GM23338 (cell line): ENCODE measurements around the gene MEGF6. TPM values are rescaled to one million over a fixed set of nuclear protein-coding genes. Genes with fewer than 3 reads are reported as not detected.

Experiments
- ATAC-seq: fragments of 200-7000 bp; cut with Tn5 transposase; 3 replicates; pipeline ENCODE4 v1.9.1; 2020
- DNase-seq: peaks from one replicate; pipeline ENCODE4 v3.0.0-alpha.2; 2015; ENCODE audit warnings: low spot score
- H2AFZ ChIP-seq: fragments of 200-600 bp; sonication (generic); 2 replicates; pipeline ENCODE4 v1.8.0; 2016; ENCODE audit warnings: antibody characterized with exemption, mild to moderate bottlenecking, moderate library complexity
- H3F3A ChIP-seq: fragments of 200-600 bp; sonication (generic); replicated peaks from 2 replicates; pipeline ENCODE4 v1.8.0; 2017; ENCODE audit warnings: antibody characterized with exemption, mixed run types, low read depth
- H3K27ac ChIP-seq: fragments of 200-600 bp; sonication (generic); 2 replicates; pipeline ENCODE4 v1.6.1; 2016; ENCODE audit warnings: low read depth
- H3K27me3 ChIP-seq: fragments of 200-600 bp; sonication (generic); 2 replicates; pipeline ENCODE4 v1.8.0; 2016; ENCODE audit warnings: mild to moderate bottlenecking, mixed run types, moderate library complexity; ENCODE audit not compliant: insufficient read depth
- H3K36me3 ChIP-seq: fragments of 200-600 bp; sonication (generic); 2 replicates; pipeline ENCODE4 v1.8.0; 2016; ENCODE audit warnings: mild to moderate bottlenecking; ENCODE audit not compliant: insufficient read depth
- H3K4me1 ChIP-seq: fragments of 200-600 bp; sonication (generic); 2 replicates; pipeline ENCODE4 v1.8.0; 2016; ENCODE audit warnings: mild to moderate bottlenecking, moderate library complexity; ENCODE audit not compliant: insufficient read depth
- H3K4me2 ChIP-seq: fragments of 200-600 bp; sonication (generic); 2 replicates; pipeline ENCODE4 v1.7.1; 2017; ENCODE audit warnings: mixed run types
- H3K4me3 ChIP-seq: fragments of 200-600 bp; sonication (generic); 2 replicates; pipeline ENCODE4 v1.6.1; 2016; ENCODE audit warnings: mixed run types
- H3K79me2 ChIP-seq: fragments of 200-600 bp; sonication (generic); replicated peaks from 2 replicates; pipeline ENCODE4 v1.8.0; 2017; ENCODE audit warnings: mild to moderate bottlenecking; ENCODE audit not compliant: insufficient read depth
- H3K9me2 ChIP-seq: fragments of 200-600 bp; sonication (generic); 2 replicates; pipeline ENCODE4 v1.8.0; 2017; ENCODE audit not compliant: insufficient read depth
- H4K20me1 ChIP-seq: fragments of 200-600 bp; sonication (generic); replicated peaks from 2 replicates; pipeline ENCODE4 v1.8.0; 2017; ENCODE audit warnings: mild to moderate bottlenecking; ENCODE audit not compliant: insufficient read depth
- H3K27ac Mint-ChIP-seq: 2 replicates; pipeline ENCODE4 v1.8.0; 2020; ENCODE audit warnings: inconsistent platforms, mild to moderate bottlenecking, moderate library complexity, mixed read lengths
- H3K27me3 Mint-ChIP-seq: 3 replicates; pipeline ENCODE4 v1.8.0; 2022; ENCODE audit warnings: low read depth, mild to moderate bottlenecking, moderate library complexity, mixed read lengths, inconsistent platforms; ENCODE audit not compliant: insufficient read depth, poor library complexity
- H3K36me3 Mint-ChIP-seq: 3 replicates; pipeline ENCODE4 v1.8.0; 2021; ENCODE audit warnings: low read depth, mild to moderate bottlenecking, inconsistent platforms, moderate library complexity, mixed read lengths
- H3K4me1 Mint-ChIP-seq: 3 replicates; pipeline ENCODE4 v1.8.0; 2020; ENCODE audit warnings: mild to moderate bottlenecking, inconsistent platforms, mixed read lengths
- H3K4me3 Mint-ChIP-seq: 3 replicates; pipeline ENCODE4 v1.8.0; 2021; ENCODE audit warnings: moderate library complexity, mild to moderate bottlenecking, inconsistent platforms, mixed read lengths
- H3K9me3 Mint-ChIP-seq: 3 replicates; pipeline ENCODE4 v1.8.0; 2020; ENCODE audit warnings: moderate library complexity, mild to moderate bottlenecking, inconsistent platforms, mixed read lengths
- EZH2 ChIP-seq: fragments of 200-600 bp; sonication (generic); IDR thresholded peaks from one replicate; pipeline ENCODE4 v1.8.0; 2017; ENCODE audit warnings: antibody characterized with exemption, mild to moderate bottlenecking, low read depth; ENCODE audit not compliant: unreplicated experiment
- polyA plus RNA-seq: library from polyadenylated mRNA; unstranded; fragments of >200 nt; fragmentation: Nextera tagmentation; extraction: Ambion mirVana; gene quantifications from 2 replicates; pipeline ENCODE4 v1.2.1, GENCODE V29; 2016
- total RNA-seq: library from RNA; depleted of rRNA; stranded (reverse); fragments of >200 nt; shearing (Covaris generic); gene quantifications from 2 replicates; pipeline ENCODE4 v1.2.3, GENCODE V29; 2014
- TF ChIP-seq, protein P1 (sequence below), 2 experiments: fragments of 200-600 bp in 1 of 2; sonication (generic) in 1 of 2; conservative IDR thresholded peaks; 2 replicates each; pipeline versions ENCODE4 v1.5.1 to v1.6.1; 2016 to 2017; ENCODE audit warnings: antibody characterized with exemption in 2 of 2, low read depth in 2 of 2, mild to moderate bottlenecking in 2 of 2, moderate library complexity in 1 of 2
- TF ChIP-seq, protein P2 (sequence below): IDR thresholded peaks from one replicate; pipeline ENCODE4 v1.6.1; 2018; ENCODE audit warnings: antibody characterized with exemption; ENCODE audit not compliant: unreplicated experiment
- TF ChIP-seq, protein P3 (sequence below): IDR thresholded peaks from 2 replicates; pipeline ENCODE4 v1.6.1; 2016; ENCODE audit warnings: antibody characterized with exemption

Gene MEGF6
- total and polyA plus RNA-seq, 2 experiments from 2014 or later = 4.0 to 21.4 TPM

DNA sequence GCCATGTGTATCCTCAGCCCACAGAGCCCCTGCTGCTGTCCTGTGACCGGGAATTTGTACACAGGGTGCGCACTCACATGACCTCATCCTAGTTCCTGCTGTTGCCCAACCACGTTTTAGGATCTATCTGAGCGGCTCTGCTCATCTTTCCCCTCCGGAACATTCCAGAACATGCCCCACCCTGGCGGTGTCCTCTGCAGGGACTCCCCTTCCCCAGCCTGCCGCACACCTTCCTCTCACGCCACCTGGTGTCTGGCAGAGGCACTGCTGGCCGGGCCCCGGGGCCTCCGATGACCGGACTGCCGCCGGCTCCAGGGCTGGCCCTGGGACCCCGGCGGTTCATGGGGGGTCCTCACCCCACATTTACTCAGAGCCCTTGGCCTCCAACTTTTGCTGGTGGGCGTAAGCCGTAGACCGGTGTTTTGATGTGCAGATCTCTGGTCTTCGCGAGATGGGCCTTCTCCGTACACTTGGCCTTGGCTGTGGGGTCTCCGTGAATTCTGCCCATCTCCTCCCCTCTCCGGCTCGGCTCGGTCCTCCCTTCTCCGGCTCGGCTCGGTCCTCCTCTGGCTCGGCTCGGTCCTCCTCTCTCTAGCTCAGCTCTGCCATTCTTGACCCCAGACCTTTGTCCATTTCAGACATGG, 127.4 kb downstream of the MEGF6 start (continued):
- TF ChIP-seq, protein P1, sequence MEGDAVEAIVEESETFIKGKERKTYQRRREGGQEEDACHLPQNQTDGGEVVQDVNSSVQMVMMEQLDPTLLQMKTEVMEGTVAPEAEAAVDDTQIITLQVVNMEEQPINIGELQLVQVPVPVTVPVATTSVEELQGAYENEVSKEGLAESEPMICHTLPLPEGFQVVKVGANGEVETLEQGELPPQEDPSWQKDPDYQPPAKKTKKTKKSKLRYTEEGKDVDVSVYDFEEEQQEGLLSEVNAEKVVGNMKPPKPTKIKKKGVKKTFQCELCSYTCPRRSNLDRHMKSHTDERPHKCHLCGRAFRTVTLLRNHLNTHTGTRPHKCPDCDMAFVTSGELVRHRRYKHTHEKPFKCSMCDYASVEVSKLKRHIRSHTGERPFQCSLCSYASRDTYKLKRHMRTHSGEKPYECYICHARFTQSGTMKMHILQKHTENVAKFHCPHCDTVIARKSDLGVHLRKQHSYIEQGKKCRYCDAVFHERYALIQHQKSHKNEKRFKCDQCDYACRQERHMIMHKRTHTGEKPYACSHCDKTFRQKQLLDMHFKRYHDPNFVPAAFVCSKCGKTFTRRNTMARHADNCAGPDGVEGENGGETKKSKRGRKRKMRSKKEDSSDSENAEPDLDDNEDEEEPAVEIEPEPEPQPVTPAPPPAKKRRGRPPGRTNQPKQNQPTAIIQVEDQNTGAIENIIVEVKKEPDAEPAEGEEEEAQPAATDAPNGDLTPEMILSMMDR (conservative IDR thresholded peaks at IDR 0.05; ENCODE audit: low read depth in 2 of 2) = peak; percentile 79 to 84

DNA sequence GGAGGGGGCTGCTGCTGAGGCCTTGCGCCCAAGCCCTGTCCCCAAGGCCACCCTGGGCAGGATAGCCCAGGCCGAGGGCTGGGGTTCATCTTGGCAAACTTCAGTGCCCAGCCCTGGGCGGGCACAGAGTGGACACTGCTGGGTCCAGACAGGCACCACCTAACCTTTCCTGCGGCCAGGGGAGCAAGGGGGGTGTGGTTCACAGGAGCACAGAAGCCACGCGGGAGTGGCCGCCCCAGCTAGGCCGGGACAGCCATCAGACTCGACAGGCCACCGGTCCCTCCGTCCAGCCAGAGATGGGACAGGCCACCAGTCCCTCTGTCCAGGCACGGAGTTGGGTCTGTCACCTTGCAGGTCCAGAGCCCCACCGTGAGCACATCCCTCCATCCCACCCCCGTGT, 127.9 kb downstream of the MEGF6 start:
- no peaks in the 10 kb centered on the region for H3K9me2 ChIP-seq

More for the DNA sequence above, 127.9 kb downstream of the MEGF6 start:
- H3K9me3 Mint-ChIP-seq = peaks cover 19% of the 10 kb centered on the region
- H3K27ac Mint-ChIP-seq = no peak overlapping the region; the same call in 1 of the 2 replicates
- H3K4me3 Mint-ChIP-seq = no peak overlapping the region
- TF ChIP-seq, protein P2, sequence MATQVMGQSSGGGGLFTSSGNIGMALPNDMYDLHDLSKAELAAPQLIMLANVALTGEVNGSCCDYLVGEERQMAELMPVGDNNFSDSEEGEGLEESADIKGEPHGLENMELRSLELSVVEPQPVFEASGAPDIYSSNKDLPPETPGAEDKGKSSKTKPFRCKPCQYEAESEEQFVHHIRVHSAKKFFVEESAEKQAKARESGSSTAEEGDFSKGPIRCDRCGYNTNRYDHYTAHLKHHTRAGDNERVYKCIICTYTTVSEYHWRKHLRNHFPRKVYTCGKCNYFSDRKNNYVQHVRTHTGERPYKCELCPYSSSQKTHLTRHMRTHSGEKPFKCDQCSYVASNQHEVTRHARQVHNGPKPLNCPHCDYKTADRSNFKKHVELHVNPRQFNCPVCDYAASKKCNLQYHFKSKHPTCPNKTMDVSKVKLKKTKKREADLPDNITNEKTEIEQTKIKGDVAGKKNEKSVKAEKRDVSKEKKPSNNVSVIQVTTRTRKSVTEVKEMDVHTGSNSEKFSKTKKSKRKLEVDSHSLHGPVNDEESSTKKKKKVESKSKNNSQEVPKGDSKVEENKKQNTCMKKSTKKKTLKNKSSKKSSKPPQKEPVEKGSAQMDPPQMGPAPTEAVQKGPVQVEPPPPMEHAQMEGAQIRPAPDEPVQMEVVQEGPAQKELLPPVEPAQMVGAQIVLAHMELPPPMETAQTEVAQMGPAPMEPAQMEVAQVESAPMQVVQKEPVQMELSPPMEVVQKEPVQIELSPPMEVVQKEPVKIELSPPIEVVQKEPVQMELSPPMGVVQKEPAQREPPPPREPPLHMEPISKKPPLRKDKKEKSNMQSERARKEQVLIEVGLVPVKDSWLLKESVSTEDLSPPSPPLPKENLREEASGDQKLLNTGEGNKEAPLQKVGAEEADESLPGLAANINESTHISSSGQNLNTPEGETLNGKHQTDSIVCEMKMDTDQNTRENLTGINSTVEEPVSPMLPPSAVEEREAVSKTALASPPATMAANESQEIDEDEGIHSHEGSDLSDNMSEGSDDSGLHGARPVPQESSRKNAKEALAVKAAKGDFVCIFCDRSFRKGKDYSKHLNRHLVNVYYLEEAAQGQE = no peak
- TF ChIP-seq, protein P3, sequence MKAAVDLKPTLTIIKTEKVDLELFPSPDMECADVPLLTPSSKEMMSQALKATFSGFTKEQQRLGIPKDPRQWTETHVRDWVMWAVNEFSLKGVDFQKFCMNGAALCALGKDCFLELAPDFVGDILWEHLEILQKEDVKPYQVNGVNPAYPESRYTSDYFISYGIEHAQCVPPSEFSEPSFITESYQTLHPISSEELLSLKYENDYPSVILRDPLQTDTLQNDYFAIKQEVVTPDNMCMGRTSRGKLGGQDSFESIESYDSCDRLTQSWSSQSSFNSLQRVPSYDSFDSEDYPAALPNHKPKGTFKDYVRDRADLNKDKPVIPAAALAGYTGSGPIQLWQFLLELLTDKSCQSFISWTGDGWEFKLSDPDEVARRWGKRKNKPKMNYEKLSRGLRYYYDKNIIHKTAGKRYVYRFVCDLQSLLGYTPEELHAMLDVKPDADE = no peak
- no peak for TF ChIP-seq EZH2
- Histone ChIP-seq H3K79me2 (no peaks in the 10 kb centered on the region), H3K36me3 (no peaks in the 10 kb centered on the region), H4K20me1 (no peaks in the 10 kb centered on the region), H3K4me1 (no peaks in the 10 kb centered on the region), H3K4me2 (no peak overlapping the region), H2AFZ (no peak overlapping the region), H3F3A (0 out of 2 replicates have a peak, but pooled peaks cover 2% of the 10 kb centered on the region), H3K27me3 (no peaks in the 10 kb centered on the region), H3K27ac (no peak overlapping the region), H3K4me3 (no peak overlapping the region)
- no peak for DNase-seq
- H3K27me3 Mint-ChIP-seq = peaks cover 8% of the 10 kb centered on the region
- ATAC-seq = no peak
- H3K4me1 Mint-ChIP-seq = peaks cover 2% of the 10 kb centered on the region; the same call in 1 of the 3 replicates
- peaks cover 7% of the 10 kb centered on the region; the same call in 2 of the 3 replicates for H3K36me3 Mint-ChIP-seq
